ENCODE data around the gene ARAP2.

Gene ARAP2

GRCh38 chr4:36141186-36141585 lies 103.1 kb downstream of the ARAP2 start:
- no peaks in the 10 kb centered on the region for H3K9me3 ChIP-seq (ENCODE audit: control insufficient read depth, insufficient read depth, low read length)
- no peak overlapping the region for H3K27ac ChIP-seq (ENCODE audit: low read depth, low read length)
- TF ChIP-seq EZH2phosphoT487 (IDR thresholded peaks at IDR 0.05; ENCODE audit: borderline replicate concordance, low read length): no peak
- TF ChIP-seq, protein P1, sequence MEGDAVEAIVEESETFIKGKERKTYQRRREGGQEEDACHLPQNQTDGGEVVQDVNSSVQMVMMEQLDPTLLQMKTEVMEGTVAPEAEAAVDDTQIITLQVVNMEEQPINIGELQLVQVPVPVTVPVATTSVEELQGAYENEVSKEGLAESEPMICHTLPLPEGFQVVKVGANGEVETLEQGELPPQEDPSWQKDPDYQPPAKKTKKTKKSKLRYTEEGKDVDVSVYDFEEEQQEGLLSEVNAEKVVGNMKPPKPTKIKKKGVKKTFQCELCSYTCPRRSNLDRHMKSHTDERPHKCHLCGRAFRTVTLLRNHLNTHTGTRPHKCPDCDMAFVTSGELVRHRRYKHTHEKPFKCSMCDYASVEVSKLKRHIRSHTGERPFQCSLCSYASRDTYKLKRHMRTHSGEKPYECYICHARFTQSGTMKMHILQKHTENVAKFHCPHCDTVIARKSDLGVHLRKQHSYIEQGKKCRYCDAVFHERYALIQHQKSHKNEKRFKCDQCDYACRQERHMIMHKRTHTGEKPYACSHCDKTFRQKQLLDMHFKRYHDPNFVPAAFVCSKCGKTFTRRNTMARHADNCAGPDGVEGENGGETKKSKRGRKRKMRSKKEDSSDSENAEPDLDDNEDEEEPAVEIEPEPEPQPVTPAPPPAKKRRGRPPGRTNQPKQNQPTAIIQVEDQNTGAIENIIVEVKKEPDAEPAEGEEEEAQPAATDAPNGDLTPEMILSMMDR (IDR thresholded peaks at IDR 0.05; ENCODE audit: low read depth, low read length, poor library complexity, severe bottlenecking): no peak
- no peaks in the 10 kb centered on the region for H3K36me3 ChIP-seq (ENCODE audit: control insufficient read depth, low read length)
- H3K27me3 ChIP-seq (ENCODE audit: control insufficient read depth, low read length): no peaks in the 10 kb centered on the region
- no peaks in the 10 kb centered on the region for H3K79me2 ChIP-seq (ENCODE audit: control insufficient read depth, low read length)
- no peaks in the 10 kb centered on the region for H3K9me2 ChIP-seq (replicated peaks; ENCODE audit: control insufficient read depth, low read length)
- H3K4me1 ChIP-seq (ENCODE audit: control insufficient read depth, low read length): no peaks in the 10 kb centered on the region
- no peak overlapping the region for H3K4me2 ChIP-seq (ENCODE audit: low read length)
- H3K4me3 ChIP-seq (ENCODE audit: low read length): no peak overlapping the region
- no peaks in the 10 kb centered on the region for H3F3A ChIP-seq (ENCODE audit: control insufficient read depth, insufficient read depth)
- no peaks in the 10 kb centered on the region for H4K20me1 ChIP-seq (ENCODE audit: control insufficient read depth, insufficient read depth, low read depth, low read length)

- TF ChIP-seq EZH2phosphoT487 (IDR thresholded peaks at IDR 0.05; ENCODE audit: borderline replicate concordance, low read length): no peak
- TF ChIP-seq, protein P1 (IDR thresholded peaks at IDR 0.05; ENCODE audit: low read depth, low read length, poor library complexity, severe bottlenecking): no peak
- Histone ChIP-seq H3K27me3 (ENCODE audit: control insufficient read depth, low read length) (no peaks in the 10 kb centered on the region), H3K27ac (ENCODE audit: low read depth, low read length) (no peak overlapping the region), H3K36me3 (ENCODE audit: control insufficient read depth, low read length) (no peaks in the 10 kb centered on the region), H3K9me3 (ENCODE audit: control insufficient read depth, insufficient read depth, low read length) (no peaks in the 10 kb centered on the region), H3K4me1 (ENCODE audit: control insufficient read depth, low read length) (no peaks in the 10 kb centered on the region), H3K4me2 (ENCODE audit: low read length) (no peak overlapping the region), H3F3A (ENCODE audit: control insufficient read depth, insufficient read depth) (no peaks in the 10 kb centered on the region), H3K4me3 (ENCODE audit: low read length) (no peak overlapping the region), H3K79me2 (ENCODE audit: control insufficient read depth, low read length) (no peaks in the 10 kb centered on the region), H4K20me1 (ENCODE audit: control insufficient read depth, insufficient read depth, low read depth, low read length) (no peaks in the 10 kb centered on the region), H3K9me2 (replicated peaks; ENCODE audit: control insufficient read depth, low read length) (no peaks in the 10 kb centered on the region)
Observed at GRCh38 chr4:36140421-36140820, 103.9 kb downstream of the ARAP2 start.

GRCh38 chr4:36138220-36138619 lies 106.1 kb downstream of the ARAP2 start:
- Histone ChIP-seq H3K9me3 (ENCODE audit: control insufficient read depth, insufficient read depth, low read length) (no peaks in the 10 kb centered on the region), H3K36me3 (ENCODE audit: control insufficient read depth, low read length) (no peaks in the 10 kb centered on the region), H3K4me1 (ENCODE audit: control insufficient read depth, low read length) (no peaks in the 10 kb centered on the region), H3K79me2 (ENCODE audit: control insufficient read depth, low read length) (no peaks in the 10 kb centered on the region), H3K27ac (ENCODE audit: low read depth, low read length) (no peak overlapping the region), H3K4me2 (ENCODE audit: low read length) (no peak overlapping the region), H4K20me1 (ENCODE audit: control insufficient read depth, insufficient read depth, low read depth, low read length) (no peaks in the 10 kb centered on the region), H3K4me3 (ENCODE audit: low read length) (no peak overlapping the region), H3K9me2 (replicated peaks; ENCODE audit: control insufficient read depth, low read length) (no peaks in the 10 kb centered on the region), H3K27me3 (ENCODE audit: control insufficient read depth, low read length) (no peaks in the 10 kb centered on the region), H3F3A (ENCODE audit: control insufficient read depth, insufficient read depth) (no peaks in the 10 kb centered on the region)
- no peak for TF ChIP-seq EZH2phosphoT487 (IDR thresholded peaks at IDR 0.05; ENCODE audit: borderline replicate concordance, low read length)
- TF ChIP-seq, protein P1 (IDR thresholded peaks at IDR 0.05; ENCODE audit: low read depth, low read length, poor library complexity, severe bottlenecking): no peak

DNA sequence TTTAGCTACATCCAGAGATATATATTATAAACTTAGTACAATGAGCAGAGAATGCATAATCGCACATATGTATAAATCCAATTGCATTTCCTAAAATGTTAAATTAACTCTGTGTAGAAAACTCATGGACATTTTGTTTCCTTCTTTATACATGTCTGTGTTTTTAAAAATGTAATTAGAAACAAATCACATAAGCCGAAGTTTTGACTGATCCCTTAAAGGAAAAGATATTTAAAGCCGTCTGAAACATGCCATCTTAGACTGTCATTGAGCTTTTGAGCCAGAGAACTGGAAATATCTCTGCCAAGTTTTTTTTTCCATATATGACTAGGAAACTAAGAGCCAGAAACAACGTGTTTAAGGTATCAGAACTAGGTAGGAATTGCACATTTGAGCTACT lies 107.0 kb downstream of the ARAP2 start:
- no peak overlapping the region for H3K4me2 ChIP-seq (ENCODE audit: low read length)
- TF ChIP-seq, protein P1 (IDR thresholded peaks at IDR 0.05; ENCODE audit: low read depth, low read length, poor library complexity, severe bottlenecking): no peak
- TF ChIP-seq EZH2phosphoT487 (IDR thresholded peaks at IDR 0.05; ENCODE audit: borderline replicate concordance, low read length): no peak
- H3K79me2 ChIP-seq (ENCODE audit: control insufficient read depth, low read length): no peaks in the 10 kb centered on the region

More for the DNA sequence above, 107.0 kb downstream of the ARAP2 start:
- no peak overlapping the region for H3K4me3 ChIP-seq (ENCODE audit: low read length)
- no peaks in the 10 kb centered on the region for H3K9me2 ChIP-seq (replicated peaks; ENCODE audit: control insufficient read depth, low read length)
- no peak overlapping the region for H3K27ac ChIP-seq (ENCODE audit: low read depth, low read length)
- H4K20me1 ChIP-seq (ENCODE audit: control insufficient read depth, insufficient read depth, low read depth, low read length): no peaks in the 10 kb centered on the region
- H3K9me3 ChIP-seq (ENCODE audit: control insufficient read depth, insufficient read depth, low read length): no peaks in the 10 kb centered on the region
- no peaks in the 10 kb centered on the region for H3K4me1 ChIP-seq (ENCODE audit: control insufficient read depth, low read length)
- no peaks in the 10 kb centered on the region for H3K27me3 ChIP-seq (ENCODE audit: control insufficient read depth, low read length)
- no peaks in the 10 kb centered on the region for H3F3A ChIP-seq (ENCODE audit: control insufficient read depth, insufficient read depth)
- H3K36me3 ChIP-seq (ENCODE audit: control insufficient read depth, low read length): no peaks in the 10 kb centered on the region
